Ramos (cell line): Measurements from ENCODE around the gene STX8.

Experiments used
- in situ Hi-C: fragments of 300-500 bp; cut with MboI; formaldehyde crosslinking; loops from one replicate; pipeline ENCODE4 v1.14.3; 2022; ENCODE audit warnings: low sequenced_read_pairs; ENCODE audit not compliant: unreplicated experiment

The STX8 gene

GRCh38 chr17:9251273-9251672, 324.3 kb downstream of the STX8 start:
- in situ Hi-C loops, result no loop called here

GRCh38 chr17:9249245-9249953, 326.2 kb downstream of the STX8 start:
- in situ Hi-C loops, result no loop called here

- in situ Hi-C loops, result no loop called here
Observed at GRCh38 chr17:9247401-9247938, 328.1 kb downstream of the STX8 start.

- in situ Hi-C loops, result no loop called here
Observed at GRCh38 chr17:9244066-9245052, 331.3 kb downstream of the STX8 start.

GRCh38 chr17:9242983-9243382, 332.6 kb downstream of the STX8 start:
- in situ Hi-C loops, result no loop called here

GRCh38 chr17:9242497-9242881, 333.1 kb downstream of the STX8 start:
- in situ Hi-C loops, result no loop called here

- in situ Hi-C loops, result no loop called here
Observed at GRCh38 chr17:9241774-9242496, 333.7 kb downstream of the STX8 start.

- in situ Hi-C loops, result no loop called here
Observed at GRCh38 chr17:9241371-9241712, 334.3 kb downstream of the STX8 start.

- in situ Hi-C loops, result no loop called here
Observed at GRCh38 chr17:9240659-9241370, 334.8 kb downstream of the STX8 start.

GRCh38 chr17:9239793-9240658, 335.6 kb downstream of the STX8 start:
- in situ Hi-C loops, result no loop called here

- in situ Hi-C loops, result no loop called here
Observed at GRCh38 chr17:9239246-9239792, 336.3 kb downstream of the STX8 start.

GRCh38 chr17:9238340-9239245, 337.0 kb downstream of the STX8 start:
- in situ Hi-C loops, result no loop called here

- in situ Hi-C loops, result no loop called here
Observed at GRCh38 chr17:9237661-9238301, 337.8 kb downstream of the STX8 start.

- in situ Hi-C loops, result no loop called here
Observed at GRCh38 chr17:9237053-9237410, 338.6 kb downstream of the STX8 start.

- in situ Hi-C loops, result no loop called here
Observed at GRCh38 chr17:9236286-9237052, 339.2 kb downstream of the STX8 start.

GRCh38 chr17:9235346-9235745, 340.3 kb downstream of the STX8 start:
- in situ Hi-C loops, result no loop called here
